T-helper 1 cell (primary cell): ENCODE results near the gene TMEM131.

ENCODE experiments used
- DNase-seq, 5 donors: peaks; one replicate each; pipeline ENCODE4 v3.0.0-alpha.2; 2012 to 2020

Gene TMEM131

GRCh38 chr2:97752342-97753334 is 243.1 kb downstream of the TMEM131 start:
- no peak for DNase-seq

GRCh38 chr2:97751752-97752151 is 244.0 kb downstream of the TMEM131 start:
- no peak for DNase-seq

GRCh38 chr2:97750017-97750416 is 245.7 kb downstream of the TMEM131 start:
- no peak for DNase-seq

- DNase-seq: no peak
Observed at GRCh38 chr2:97749581-97749980, 246.2 kb downstream of the TMEM131 start.

GRCh38 chr2:97747716-97748115 is 248.0 kb downstream of the TMEM131 start:
- DNase-seq: no peak

- DNase-seq: no peak
Observed at GRCh38 chr2:97747285-97747684, 248.5 kb downstream of the TMEM131 start.

GRCh38 chr2:97745474-97746174 is 250.1 kb downstream of the TMEM131 start:
- peak in 1 of 5 donors; percentile 75 for DNase-seq

- no peak for DNase-seq
Observed at GRCh38 chr2:97743913-97744312, 251.8 kb downstream of the TMEM131 start.

- peak in 1 of 5 donors; percentile 57 for DNase-seq
Observed at GRCh38 chr2:97742381-97742847, 253.3 kb downstream of the TMEM131 start.

GRCh38 chr2:97741686-97742085 is 254.1 kb downstream of the TMEM131 start:
- no peak for DNase-seq

- DNase-seq: no peak
Observed at GRCh38 chr2:97741251-97741650, 254.5 kb downstream of the TMEM131 start.

- DNase-seq: peak in 2 of 5 donors; percentile 33 to 35
Observed at GRCh38 chr2:97740590-97741182, 255.1 kb downstream of the TMEM131 start.

GRCh38 chr2:97739893-97740245 is 255.9 kb downstream of the TMEM131 start:
- no peak for DNase-seq

GRCh38 chr2:97739020-97739892 is 256.5 kb downstream of the TMEM131 start:
- no peak for DNase-seq

- DNase-seq: no peak
Observed at GRCh38 chr2:97738179-97739019, 257.3 kb downstream of the TMEM131 start.

GRCh38 chr2:97737421-97738178 is 258.1 kb downstream of the TMEM131 start:
- DNase-seq: no peak

GRCh38 chr2:97736608-97737330 is 259.0 kb downstream of the TMEM131 start:
- no peak for DNase-seq

- no peak for DNase-seq
Observed at GRCh38 chr2:97736185-97736584, 259.6 kb downstream of the TMEM131 start.

GRCh38 chr2:97735161-97735561 is 260.6 kb downstream of the TMEM131 start:
- DNase-seq: no peak
